ENCODE measurements around the gene NCMAP.
"Not testable (repeated sequence)": the region's sequence is repeated elsewhere in the genome, so short reads cannot be mapped to it uniquely, and the experiment has no call there.

Gene NCMAP

GRCh38 chr1:24528744-24529143 lies 27.1 kb upstream of the NCMAP start:
- no peak for DNase-seq
- Mint-ChIP-seq H3K4me3 (no peak overlapping the region), H3K36me3 (peaks cover 54% of the 10 kb centered on the region), H3K27me3 (no peaks in the 10 kb centered on the region), H3K9me3 (no peaks in the 10 kb centered on the region), H3K27ac (peak overlapping the region; percentile 25), H3K4me1 (peaks cover 54% of the 10 kb centered on the region)
- CTCF ChIA-PET = interaction anchor here (0.6 to 7.6 kb wide), 5 partner anchors 13 to 129 kb away, joined by 5 to 72 read pairs (median 13); partner anchors contain the start of genes NIPAL3 and STPG1

- H3K27ac Mint-ChIP-seq = not testable (repeated sequence)
- Mint-ChIP-seq H3K36me3 (peaks cover 59% of the 10 kb centered on the region), H3K4me1 (peaks cover 59% of the 10 kb centered on the region)
These were observed 26.6 kb upstream of the NCMAP start for GRCh38 chr1:24529292-24529691.

GRCh38 chr1:24535021-24535424 lies 20.9 kb upstream of the NCMAP start:
- Mint-ChIP-seq H3K4me1 (peaks cover 74% of the 10 kb centered on the region), H3K27me3 (no peaks in the 10 kb centered on the region), H3K9me3 (no peaks in the 10 kb centered on the region), H3K36me3 (peaks cover 68% of the 10 kb centered on the region), H3K27ac (peak overlapping the region; percentile 96), H3K4me3 (peak overlapping the region; percentile 75)
- peak; percentile 86 for DNase-seq
- CTCF ChIA-PET = interaction anchor here (1.3 to 1.8 kb wide), 5 partner anchors 9 to 333 kb away, joined by 3 to 14 read pairs (median 4); partner anchors contain the start of gene NIPAL3

More at GRCh38 chr1:24529292-24529691, 26.6 kb upstream of the NCMAP start:
- H3K4me3 Mint-ChIP-seq, H3K27me3 Mint-ChIP-seq, H3K9me3 Mint-ChIP-seq, DNase-seq: not testable (repeated sequence)
- CTCF ChIA-PET = interaction anchor here (7.6 kb wide), 1 partner anchor 114 kb away, joined by 72 read pairs; the partner anchor contains the start of genes NIPAL3 and STPG1

GRCh38 chr1:24535778-24536177 lies 20.1 kb upstream of the NCMAP start:
- no peaks in the 10 kb centered on the region for H3K9me3 Mint-ChIP-seq
- CTCF ChIA-PET = interaction anchor here (1.1 to 1.8 kb wide), 6 partner anchors 9 to 334 kb away, joined by 3 to 14 read pairs (median 4); partner anchors contain the start of gene NIPAL3
- no peaks in the 10 kb centered on the region for H3K27me3 Mint-ChIP-seq
- peaks cover 78% of the 10 kb centered on the region for H3K4me1 Mint-ChIP-seq
- H3K27ac Mint-ChIP-seq = peak overlapping the region; percentile 96
- no peak for DNase-seq
- H3K36me3 Mint-ChIP-seq = peaks cover 71% of the 10 kb centered on the region
- H3K4me3 Mint-ChIP-seq = peak overlapping the region; percentile 75

- peak overlapping the region; percentile 96 for H3K27ac Mint-ChIP-seq
- peaks cover 74% of the 10 kb centered on the region for H3K36me3 Mint-ChIP-seq
- peak; percentile 71 for DNase-seq
- CTCF ChIA-PET = interaction anchor here (1.1 to 1.8 kb wide), 5 partner anchors 10 to 335 kb away, joined by 3 to 14 read pairs (median 4); partner anchors contain the start of gene NIPAL3
- no peaks in the 10 kb centered on the region for H3K27me3 Mint-ChIP-seq
- H3K9me3 Mint-ChIP-seq = no peaks in the 10 kb centered on the region
- H3K4me3 Mint-ChIP-seq = peak overlapping the region; percentile 75
- H3K4me1 Mint-ChIP-seq = peaks cover 82% of the 10 kb centered on the region
These were observed 19.5 kb upstream of the NCMAP start for GRCh38 chr1:24536391-24536840.

GRCh38 chr1:24540051-24540905 lies 15.6 kb upstream of the NCMAP start:
- Mint-ChIP-seq H3K27me3 (no peaks in the 10 kb centered on the region), H3K4me1 (peaks cover 71% of the 10 kb centered on the region)

GRCh38 chr1:24540906-24541710 lies 14.8 kb upstream of the NCMAP start:
- peak overlapping the region; percentile 77 for H3K27ac Mint-ChIP-seq
- peaks cover 70% of the 10 kb centered on the region for H3K4me1 Mint-ChIP-seq
- H3K27me3 Mint-ChIP-seq = no peaks in the 10 kb centered on the region
- CTCF ChIA-PET = interaction anchor here (0.7 to 3.6 kb wide), 14 partner anchors 14 to 340 kb away, joined by 3 to 39 read pairs (median 6); partner anchors contain the start of genes NIPAL3 and RCAN3
- DNase-seq = peak; percentile 36
- no peaks in the 10 kb centered on the region for H3K9me3 Mint-ChIP-seq
- peak overlapping the region; percentile 18 for H3K4me3 Mint-ChIP-seq
- H3K36me3 Mint-ChIP-seq = peaks cover 47% of the 10 kb centered on the region

More at GRCh38 chr1:24540051-24540905, 15.6 kb upstream of the NCMAP start:
- Mint-ChIP-seq H3K9me3 (no peaks in the 10 kb centered on the region), H3K27ac (peak overlapping the region; percentile 77), H3K4me3 (no peak overlapping the region), H3K36me3 (peaks cover 54% of the 10 kb centered on the region)
- CTCF ChIA-PET = interaction anchor here (0.7 to 3.6 kb wide), 11 partner anchors 13 to 339 kb away, joined by 3 to 39 read pairs (median 6); partner anchors contain the start of genes NIPAL3 and RCAN3
- no peak for DNase-seq

- Mint-ChIP-seq H3K4me1 (peaks cover 62% of the 10 kb centered on the region), H3K4me3 (no peak overlapping the region), H3K27ac (peak overlapping the region; percentile 77), H3K9me3 (no peaks in the 10 kb centered on the region), H3K27me3 (peaks cover 4% of the 10 kb centered on the region), H3K36me3 (peaks cover 39% of the 10 kb centered on the region)
- CTCF ChIA-PET = interaction anchor here (0.5 to 3.6 kb wide), 12 partner anchors 15 to 213 kb away, joined by 3 to 39 read pairs (median 6); partner anchors contain the start of genes NIPAL3 and RCAN3
- peak; percentile 47 for DNase-seq
These were observed 14.1 kb upstream of the NCMAP start for GRCh38 chr1:24541711-24542346.

GRCh38 chr1:24544239-24544638 lies 11.6 kb upstream of the NCMAP start:
- Mint-ChIP-seq H3K9me3 (no peaks in the 10 kb centered on the region), H3K4me3 (no peak overlapping the region)

GRCh38 chr1:24545662-24546061 lies 10.2 kb upstream of the NCMAP start:
- Mint-ChIP-seq H3K27ac (no peak overlapping the region), H3K4me3 (no peak overlapping the region), H3K4me1 (peaks cover 32% of the 10 kb centered on the region), H3K36me3 (peaks cover 10% of the 10 kb centered on the region), H3K27me3 (peaks cover 30% of the 10 kb centered on the region), H3K9me3 (no peaks in the 10 kb centered on the region)
- CTCF ChIA-PET = interaction anchor here (1.3 to 3.9 kb wide), 4 partner anchors 12 to 90 kb away, joined by 3 to 21 read pairs (median 4); no protein-coding TSS in a partner anchor
- no peak for DNase-seq

More at GRCh38 chr1:24544239-24544638, 11.6 kb upstream of the NCMAP start:
- DNase-seq = no peak
- peaks cover 46% of the 10 kb centered on the region for H3K4me1 Mint-ChIP-seq
- H3K27ac Mint-ChIP-seq = no peak overlapping the region
- peaks cover 20% of the 10 kb centered on the region for H3K27me3 Mint-ChIP-seq
- CTCF ChIA-PET = interaction anchor here (1.5 to 3.9 kb wide), 2 partner anchors 14 to 42 kb away, joined by 5 to 21 read pairs; no protein-coding TSS in a partner anchor
- peaks cover 24% of the 10 kb centered on the region for H3K36me3 Mint-ChIP-seq

- Mint-ChIP-seq H3K9me3 (no peaks in the 10 kb centered on the region), H3K27ac (no peak overlapping the region), H3K4me1 (peaks cover 18% of the 10 kb centered on the region), H3K36me3 (no peaks in the 10 kb centered on the region), H3K27me3 (peaks cover 30% of the 10 kb centered on the region), H3K4me3 (no peak overlapping the region)
- CTCF ChIA-PET = interaction anchor here (1.3 to 3.9 kb wide), 2 partner anchors 39 to 88 kb away, joined by 3 to 21 read pairs; no protein-coding TSS in a partner anchor
- no peak for DNase-seq
These were observed 8.7 kb upstream of the NCMAP start for GRCh38 chr1:24547195-24547594.

GRCh38 chr1:24548070-24548469 lies 7.8 kb upstream of the NCMAP start:
- no peak for DNase-seq
- CTCF ChIA-PET = interaction anchor here (0.7 to 3.9 kb wide), 2 partner anchors 39 to 108 kb away, joined by 3 to 21 read pairs; no protein-coding TSS in a partner anchor
- peaks cover 14% of the 10 kb centered on the region for H3K4me1 Mint-ChIP-seq
- no peaks in the 10 kb centered on the region for H3K9me3 Mint-ChIP-seq
- no peak overlapping the region for H3K27ac Mint-ChIP-seq
- H3K4me3 Mint-ChIP-seq = no peak overlapping the region
- H3K36me3 Mint-ChIP-seq = no peaks in the 10 kb centered on the region
- peaks cover 37% of the 10 kb centered on the region for H3K27me3 Mint-ChIP-seq

- CTCF ChIA-PET = interaction anchor here (0.9 to 1.9 kb wide), 2 partner anchors 38 to 350 kb away, joined by 5 to 9 read pairs; no protein-coding TSS in a partner anchor
These were observed 6.7 kb upstream of the NCMAP start for GRCh38 chr1:24549210-24549609.

More at GRCh38 chr1:24549210-24549609, 6.7 kb upstream of the NCMAP start:
- not testable (repeated sequence) for H3K36me3 Mint-ChIP-seq, DNase-seq, H3K9me3 Mint-ChIP-seq, H3K4me3 Mint-ChIP-seq, H3K27ac Mint-ChIP-seq
- Mint-ChIP-seq H3K4me1 (peaks cover 14% of the 10 kb centered on the region), H3K27me3 (peaks cover 47% of the 10 kb centered on the region)

Measured in activated naive CD4-positive, alpha-beta T cell treated with anti-CD3 and anti-CD28 coated beads, Interleukin-2, amount 10 ng/mL, durations not matched to agents 7 days and 5 days (primary cell).